Body of pancreas (tissue), 4 donors: Measurements from ENCODE around the gene LSAMP. TPM values are rescaled to one million over a fixed set of nuclear protein-coding genes. Genes with fewer than 3 reads are reported as not detected.

Experiments used
- ATAC-seq: fragments of 150-250 bp; one replicate; pipeline ENCODE4 v1.9.1; 2016
- DNase-seq, 4 donors: peaks; one replicate each; pipeline ENCODE4 v3.0.0-alpha.2; 2019
- H3K27ac ChIP-seq, 4 donors: fragments of 200-600 bp; sonication (generic); 1 replicate in 3 of 4; 2 replicates in 1 of 4; pipeline versions ENCODE4 v1.5.1 to v1.6.1; 2016 to 2019; ENCODE audit warnings: mild to moderate bottlenecking in 1 of 4, mixed read lengths in 1 of 4, moderate library complexity in 1 of 4
- H3K27me3 ChIP-seq, 2 donors: fragments of 200-600 bp; sonication (generic); one replicate each; pipeline ENCODE4 v1.6.0; 2016; ENCODE audit warnings: mild to moderate bottlenecking in 1 of 2
- H3K36me3 ChIP-seq, 2 donors: fragments of 200-600 bp; sonication (generic); replicated peaks in 1 of 2; 2 replicates each; pipeline ENCODE4 v1.5.1; 2016; ENCODE audit warnings: low read depth in 2 of 2; ENCODE audit not compliant: insufficient read depth in 1 of 2
- H3K4me1 ChIP-seq: fragments of 200-600 bp; sonication (generic); one replicate; pipeline ENCODE4 v1.6.0; 2016
- H3K4me3 ChIP-seq, 2 donors: fragments of 200-600 bp; sonication (generic); 1 replicate in 1 of 2; 2 replicates in 1 of 2; pipeline ENCODE4 v1.5.1; 2016 to 2019
- H3K9me3 ChIP-seq, 3 donors: fragments of 200-600 bp; sonication (generic); 1 replicate in 2 of 3; 2 replicates in 1 of 3; pipeline ENCODE4 v1.5.1; 2016
- CTCF ChIP-seq, 7 experiments: fragments of 450-650 bp in 4 of 7; fragments of 200-600 bp in 3 of 7; sonication (generic) in 3 of 7; IDR thresholded peaks; one replicate each; pipeline ENCODE4 v1.5.1; 2016 to 2019; ENCODE audit warnings: antibody characterized with exemption in 7 of 7
- POLR2A ChIP-seq, 3 donors: fragments of 450-650 bp; IDR thresholded peaks; one replicate each; pipeline ENCODE4 v1.6.1; 2016; ENCODE audit warnings: antibody characterized with exemption in 3 of 3, mild to moderate bottlenecking in 2 of 3
- WGBS, 2 donors: methylation state at CpG; one replicate each; pipeline ENCODE4 v1.1.5; 2017; 5-methylcytosine and 5-hydroxymethylcytosine counted together
- intact Hi-C: fragments of 100-400 bp; cut with DNase I; formaldehyde crosslinking; loops from one replicate; pipeline ENCODE4 v1.15.1; 2023
- total RNA-seq, 2 donors: library from RNA; depleted of rRNA; stranded (reverse); fragments of >200 nt; gene quantifications; one replicate each; pipeline ENCODE4 v1.1.0, GENCODE V29; 2016

LSAMP gene
- total RNA-seq, 2 donors from 2014 or later: 1.6 to 2.1 TPM

GRCh38 chr3:115877615-115877899 is 567.7 kb downstream of the LSAMP start:
- no peak overlapping the region for H3K4me3 ChIP-seq
- DNase-seq: no peak
- no peaks in the 10 kb centered on the region for H3K27me3 ChIP-seq
- TF ChIP-seq CTCF (IDR thresholded peaks at IDR 0.05) (no peak), POLR2A (IDR thresholded peaks at IDR 0.05) (no peak)
- H3K36me3 ChIP-seq: no peaks in the 10 kb centered on the region
- ATAC-seq: no peak
- peaks cover 11% of the 10 kb centered on the region for H3K4me1 ChIP-seq
- WGBS, 2 donors: 6% methylated on average over 1 of the region's 1 CpG
- H3K9me3 ChIP-seq: no peaks in the 10 kb centered on the region
- intact Hi-C loops: no loop called here
- H3K27ac ChIP-seq: no peak overlapping the region

DNA sequence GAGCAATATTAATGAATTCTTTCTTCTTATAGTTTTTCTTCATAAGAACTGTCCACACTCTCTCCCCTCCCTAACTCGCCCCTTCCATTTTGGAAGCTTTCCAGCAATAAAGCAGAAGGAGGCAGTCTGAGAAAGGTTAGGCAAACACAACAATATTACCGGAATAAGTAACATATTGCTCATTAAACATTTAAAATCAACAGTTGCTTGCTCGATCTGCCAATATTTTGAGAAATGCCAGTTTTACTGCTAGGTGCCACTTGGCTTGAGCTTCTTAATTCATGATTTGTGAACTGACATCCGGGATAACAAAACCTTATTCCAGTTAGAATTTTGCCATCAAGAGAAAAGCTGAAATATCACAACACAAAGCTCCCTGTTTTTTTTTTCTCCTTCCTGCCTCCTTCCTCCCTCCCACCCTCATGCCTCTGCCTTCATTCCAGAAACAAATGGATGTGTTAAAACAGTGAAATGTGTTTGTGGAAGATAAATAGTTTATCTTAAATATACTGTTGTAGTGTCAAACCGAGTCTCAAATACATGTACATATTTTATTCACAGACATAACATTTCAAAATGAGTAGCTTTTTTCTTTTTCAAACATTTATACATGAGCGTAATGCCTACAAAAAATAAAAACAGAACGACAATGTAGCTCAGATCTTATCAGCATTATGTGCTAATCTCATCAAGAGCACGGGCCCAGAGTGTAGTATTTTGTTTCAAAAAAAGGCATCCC is 568.2 kb downstream of the LSAMP start:
- Histone ChIP-seq H3K4me3 (no peak overlapping the region), H3K4me1 (peaks cover 11% of the 10 kb centered on the region), H3K36me3 (no peaks in the 10 kb centered on the region), H3K27ac (no peak overlapping the region), H3K9me3 (no peaks in the 10 kb centered on the region), H3K27me3 (no peaks in the 10 kb centered on the region)
- no peak for ATAC-seq
- intact Hi-C loops: no loop called here
- DNase-seq: no peak
- WGBS, 2 donors: 6 to 8% methylated on average over 8 of the region's 8 CpGs
- TF ChIP-seq CTCF (IDR thresholded peaks at IDR 0.05): no peak
- no peak for TF ChIP-seq POLR2A (IDR thresholded peaks at IDR 0.05)

DNA sequence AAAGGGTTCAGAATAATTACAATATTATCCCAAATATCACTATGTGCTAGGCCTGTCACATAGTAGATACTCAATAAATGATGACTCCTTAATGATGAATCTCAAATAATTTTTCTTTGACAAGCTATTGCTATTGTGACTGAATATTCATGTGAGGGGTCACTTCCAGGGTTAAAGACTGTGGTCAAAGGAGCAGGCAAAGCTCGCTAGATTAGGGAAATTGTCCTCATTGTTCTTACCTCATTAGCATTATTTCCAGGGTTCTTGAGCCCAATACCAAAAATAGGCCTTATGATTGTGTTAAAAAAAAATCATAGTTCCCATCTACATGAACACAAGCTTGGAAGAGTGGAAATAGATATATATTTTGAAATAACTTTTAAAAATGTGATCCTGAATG is 569.8 kb downstream of the LSAMP start:
- no peak overlapping the region for H3K27ac ChIP-seq
- H3K9me3 ChIP-seq: no peaks in the 10 kb centered on the region
- WGBS, 2 donors: 84 to 86% methylated on average over 1 of the region's 1 CpG
- ATAC-seq: no peak
- TF ChIP-seq POLR2A (IDR thresholded peaks at IDR 0.05) (no peak), CTCF (IDR thresholded peaks at IDR 0.05) (no peak)
- no peak for DNase-seq
- no peak overlapping the region for H3K4me3 ChIP-seq
- intact Hi-C loops: no loop called here
- peaks cover 11% of the 10 kb centered on the region for H3K4me1 ChIP-seq
- no peaks in the 10 kb centered on the region for H3K27me3 ChIP-seq
- H3K36me3 ChIP-seq: no peaks in the 10 kb centered on the region

GRCh38 chr3:115871735-115872134 is 573.6 kb downstream of the LSAMP start:
- intact Hi-C loops: no loop called here
- TF ChIP-seq CTCF (IDR thresholded peaks at IDR 0.05) (no peak), POLR2A (IDR thresholded peaks at IDR 0.05) (no peak)
- no peak overlapping the region for H3K27ac ChIP-seq

GRCh38 chr3:115864911-115865310 is 580.4 kb downstream of the LSAMP start:
- intact Hi-C loops: no loop called here
- WGBS, 2 donors: 55 to 65% methylated on average over 2 of the region's 2 CpGs

More at GRCh38 chr3:115871735-115872134, 573.6 kb downstream of the LSAMP start:
- Histone ChIP-seq H3K4me3 (no peak overlapping the region), H3K27me3 (no peaks in the 10 kb centered on the region), H3K9me3 (no peaks in the 10 kb centered on the region), H3K36me3 (no peaks in the 10 kb centered on the region), H3K4me1 (peaks cover 4% of the 10 kb centered on the region)
- DNase-seq (no peak), ATAC-seq (no peak)

More at GRCh38 chr3:115864911-115865310, 580.4 kb downstream of the LSAMP start:
- no peak overlapping the region for H3K27ac ChIP-seq
- H3K9me3 ChIP-seq: no peaks in the 10 kb centered on the region
- H3K4me3 ChIP-seq: no peak overlapping the region
- no peaks in the 10 kb centered on the region for H3K36me3 ChIP-seq
- no peaks in the 10 kb centered on the region for H3K4me1 ChIP-seq
- DNase-seq (no peak), ATAC-seq (no peak)
- no peak for TF ChIP-seq POLR2A (IDR thresholded peaks at IDR 0.05)
- TF ChIP-seq CTCF (IDR thresholded peaks at IDR 0.05): no peak
- no peaks in the 10 kb centered on the region for H3K27me3 ChIP-seq
